CD4-positive, alpha-beta memory T cell (primary cell): ENCODE data around the gene MAN2B1. TPM values are rescaled to one million over a fixed set of nuclear protein-coding genes. Genes with fewer than 3 reads are reported as not detected.

ENCODE experiments used
- polyA plus RNA-seq, 2 donors: library from polyadenylated mRNA; unstranded; fragments of 300-500 nt; fragmentation: Illumina TruSeq; gene quantifications; one replicate each; pipeline ENCODE4 v1.2.3, GENCODE V29; 2021
- total RNA-seq, 2 experiments: library from RNA; stranded (reverse); gene quantifications; one replicate each; pipeline ENCODE4 v1.2.3, GENCODE V29; 2021

MAN2B1 gene
- total and polyA plus RNA-seq, 4 experiments from 2014 or later, result 45.0 to 141 (median 106) TPM

Other genes with a start within 250 kb of the MAN2B1 start
- 10 to 100 TPM in 1 of 2 experiments, 1 to 10 TPM in 1; 9.9 to 10.3 TPM for gene ZNF443, start 225.7 kb downstream of the MAN2B1 start, total RNA-seq
- gene ZNF443, start 225.7 kb downstream of the MAN2B1 start, polyA plus RNA-seq, result 1 to 10 TPM; 1.9 to 4.2 TPM
- gene ZNF709, start 181.9 kb downstream of the MAN2B1 start, total RNA-seq, result 1 to 10 TPM; 7.1 to 9.6 TPM
- gene ZNF709, start 181.9 kb downstream of the MAN2B1 start, polyA plus RNA-seq, result 1 to 10 TPM; 1.1 to 2.3 TPM
- gene ZNF564, start 115.3 kb downstream of the MAN2B1 start, total RNA-seq, result 10 to 100 TPM; 29.2 to 30.6 TPM
- gene ZNF564, start 115.3 kb downstream of the MAN2B1 start, polyA plus RNA-seq, result 10 to 100 TPM; 11.2 to 15.3 TPM
- 10 to 100 TPM; 10.6 to 11.8 TPM for gene ZNF490, start 55.9 kb downstream of the MAN2B1 start, total RNA-seq
- gene ZNF490, start 55.9 kb downstream of the MAN2B1 start, polyA plus RNA-seq, result 1 to 10 TPM; 2.2 to 4.3 TPM
- 10 to 100 TPM; 46.0 to 46.3 TPM for gene ZNF791, start 55.8 kb downstream of the MAN2B1 start, total RNA-seq
- 10 to 100 TPM; 11.5 to 17.2 TPM for gene ZNF791, start 55.8 kb downstream of the MAN2B1 start, polyA plus RNA-seq
- 10 to 100 TPM; 18.3 to 19.3 TPM for gene WDR83, start 65 bp upstream of the MAN2B1 start, total RNA-seq
- 10 to 100 TPM in 1 of 2 donors, 1 to 10 TPM in 1; 9.8 to 15.7 TPM for gene WDR83, start 65 bp upstream of the MAN2B1 start, polyA plus RNA-seq
- 100 to 1,000 TPM; 195 to 197 TPM for gene DHPS, start 15.1 kb upstream of the MAN2B1 start, total RNA-seq
- 10 to 100 TPM; 77.3 to 91.7 TPM for gene DHPS, start 15.1 kb upstream of the MAN2B1 start, polyA plus RNA-seq
- not detected for gene GNG14, start 21.3 kb upstream of the MAN2B1 start, total RNA-seq
- not detected for gene GNG14, start 21.3 kb upstream of the MAN2B1 start, polyA plus RNA-seq
- gene FBXW9, start 29.9 kb upstream of the MAN2B1 start, total RNA-seq, result 1 to 10 TPM; 4.5 to 4.9 TPM
- gene FBXW9, start 29.9 kb upstream of the MAN2B1 start, polyA plus RNA-seq, result 1 to 10 TPM; 4.9 to 8.1 TPM
- gene TNPO2, start 57.2 kb upstream of the MAN2B1 start, total RNA-seq, result 10 to 100 TPM; 66.0 to 67.2 TPM
- 1 to 10 TPM in 1 of 2 donors, under 1 TPM in 1; 0.60 to 1.8 TPM for gene TNPO2, start 57.2 kb upstream of the MAN2B1 start, polyA plus RNA-seq
- 100 to 1,000 TPM; 199 to 209 TPM for gene TRIR, start 67.9 kb upstream of the MAN2B1 start, total RNA-seq
- 100 to 1,000 TPM; 175 to 243 TPM for gene TRIR, start 67.9 kb upstream of the MAN2B1 start, polyA plus RNA-seq
- 10 to 100 TPM; 30.8 to 34.5 TPM for gene GET3, start 70.8 kb upstream of the MAN2B1 start, total RNA-seq
- gene GET3, start 70.8 kb upstream of the MAN2B1 start, polyA plus RNA-seq, result 100 to 1,000 TPM in 1 of 2 donors, 10 to 100 TPM in 1; 60.6 to 114 TPM
- gene BEST2, start 85.0 kb upstream of the MAN2B1 start, total RNA-seq, result not detected
- not detected for gene BEST2, start 85.0 kb upstream of the MAN2B1 start, polyA plus RNA-seq
- 10 to 100 TPM; 23.3 to 24.2 TPM for gene HOOK2, start 108.8 kb upstream of the MAN2B1 start, total RNA-seq
- gene HOOK2, start 108.8 kb upstream of the MAN2B1 start, polyA plus RNA-seq, result 1 to 10 TPM; 2.6 to 3.4 TPM
- 100 to 1,000 TPM; 103 to 106 TPM for gene JUNB, start 124.7 kb upstream of the MAN2B1 start, total RNA-seq
- 1,000 to 10,000 TPM in 1 of 2 donors, 100 to 1,000 TPM in 1; 771 to 3,132 TPM for gene JUNB, start 124.7 kb upstream of the MAN2B1 start, polyA plus RNA-seq
- gene PRDX2, start 135.1 kb upstream of the MAN2B1 start, total RNA-seq, result 100 to 1,000 TPM; 116 to 120 TPM
- 100 to 1,000 TPM; 266 to 533 TPM for gene PRDX2, start 135.1 kb upstream of the MAN2B1 start, polyA plus RNA-seq
- gene THSD8, start 135.3 kb upstream of the MAN2B1 start, total RNA-seq, result 1 to 10 TPM; 2.2 to 3.2 TPM
- gene THSD8, start 135.3 kb upstream of the MAN2B1 start, polyA plus RNA-seq, result 1 to 10 TPM; 1.5 to 4.4 TPM
- 10 to 100 TPM; 10.5 to 12.6 TPM for gene RNASEH2A, start 139.8 kb upstream of the MAN2B1 start, total RNA-seq
- 10 to 100 TPM; 16.9 to 23.5 TPM for gene RNASEH2A, start 139.8 kb upstream of the MAN2B1 start, polyA plus RNA-seq
- gene RTBDN, start 167.8 kb upstream of the MAN2B1 start, total RNA-seq, result not detected
- gene RTBDN, start 167.8 kb upstream of the MAN2B1 start, polyA plus RNA-seq, result not detected
- gene MAST1, start 171.8 kb upstream of the MAN2B1 start, total RNA-seq, result not detected
- under 1 TPM in 1 of 2 donors, not detected in 1; 0.48 TPM for gene MAST1, start 171.8 kb upstream of the MAN2B1 start, polyA plus RNA-seq
- 10 to 100 TPM; 31.6 to 32.8 TPM for gene DNASE2, start 214.7 kb upstream of the MAN2B1 start, total RNA-seq
- 10 to 100 TPM; 55.3 to 81.8 TPM for gene DNASE2, start 214.7 kb upstream of the MAN2B1 start, polyA plus RNA-seq
- not detected for gene KLF1, start 220.5 kb upstream of the MAN2B1 start, total RNA-seq
- not detected for gene KLF1, start 220.5 kb upstream of the MAN2B1 start, polyA plus RNA-seq
- 10 to 100 TPM; 63.9 to 66.1 TPM for gene GCDH, start 224.4 kb upstream of the MAN2B1 start, total RNA-seq
- gene GCDH, start 224.4 kb upstream of the MAN2B1 start, polyA plus RNA-seq, result 10 to 100 TPM; 16.5 to 27.4 TPM